SU-DHL-6 (cell line): ENCODE results near the gene VEGFA.

ENCODE experiments used
- H2AFZ ChIP-seq: fragments of 200-600 bp; sonication (generic); 2 replicates; pipeline ENCODE4 v1.6.1; 2014; ENCODE audit warnings: low read depth, mild to moderate bottlenecking, moderate library complexity, mixed read lengths, antibody characterized with exemption, low read length; ENCODE audit not compliant: severe bottlenecking
- H3F3A ChIP-seq: fragments of 200-600 bp; shearing (Covaris generic); 2 replicates; pipeline ENCODE4 v1.6.0; 2016; ENCODE audit warnings: antibody characterized with exemption, mild to moderate bottlenecking; ENCODE audit not compliant: insufficient read depth
- H3K27ac ChIP-seq: fragments of 200-600 bp; sonication (generic); 2 replicates; pipeline ENCODE4 v1.5.1; 2016; ENCODE audit warnings: low read depth, mild to moderate bottlenecking, low read length, moderate library complexity, mixed read lengths
- H3K27me3 ChIP-seq: fragments of 200-600 bp; sonication (generic), shearing (Covaris generic); 2 replicates; pipeline ENCODE4 v1.6.0; 2014; ENCODE audit warnings: mild to moderate bottlenecking, low read length
- H3K36me3 ChIP-seq: fragments of 200-600 bp; sonication (generic); 2 replicates; pipeline ENCODE4 v1.6.1; 2014; ENCODE audit warnings: mild to moderate bottlenecking, low read length, mixed read lengths
- H3K4me2 ChIP-seq: fragments of 300-600, 200-600 bp; shearing (Covaris generic), sonication (generic); 2 replicates; pipeline ENCODE4 v1.6.0; 2014; ENCODE audit warnings: low read length, low read depth, mild to moderate bottlenecking; ENCODE audit not compliant: poor library complexity, severe bottlenecking
- H3K4me3 ChIP-seq: fragments of 200-600 bp; sonication (generic); 2 replicates; pipeline ENCODE4 v1.5.1; 2014; ENCODE audit warnings: antibody characterized with exemption, low read length, mild to moderate bottlenecking, mixed read lengths; ENCODE audit not compliant: insufficient read depth, poor library complexity, severe bottlenecking
- H3K79me2 ChIP-seq: fragments of 200-600 bp; sonication (generic); 2 replicates; pipeline ENCODE4 v1.6.1; 2014; ENCODE audit warnings: mild to moderate bottlenecking, low read length, moderate library complexity; ENCODE audit not compliant: insufficient read depth
- H3K9ac ChIP-seq: fragments of 200-600 bp; sonication (generic); 2 replicates; pipeline ENCODE4 v1.7.0; 2014; ENCODE audit warnings: mild to moderate bottlenecking, low read length
- H3K9me2 ChIP-seq: fragments of 200-600 bp; sonication (generic); replicated peaks from 2 replicates; pipeline ENCODE4 v1.6.1; 2014; ENCODE audit warnings: low read length; ENCODE audit not compliant: insufficient read depth
- H3K9me3 ChIP-seq: fragments of 200-600 bp; sonication (generic); 2 replicates; pipeline ENCODE4 v1.6.1; 2014; ENCODE audit warnings: low read length, mixed read lengths; ENCODE audit not compliant: insufficient read depth
- H4K20me1 ChIP-seq: fragments of 200-600 bp; sonication (generic); 2 replicates; pipeline ENCODE4 v1.6.1; 2014; ENCODE audit warnings: low read depth, mild to moderate bottlenecking, antibody characterized with exemption, low read length, moderate library complexity, mixed read lengths
- CTCF ChIP-seq: fragments of 200-600 bp; sonication (generic); IDR thresholded peaks from one replicate; pipeline ENCODE4 v1.5.1; 2017; ENCODE audit warnings: antibody characterized with exemption, mild to moderate bottlenecking, low read length, moderate library complexity; ENCODE audit not compliant: insufficient read depth, poor library complexity, severe bottlenecking
- EZH2phosphoT487 ChIP-seq: fragments of 200-600 bp; sonication (generic), shearing (Covaris generic); conservative IDR thresholded peaks from 2 replicates; pipeline ENCODE4 v1.6.1; 2018; ENCODE audit warnings: mild to moderate bottlenecking, antibody characterized with exemption, low read length, moderate library complexity, mixed read lengths

Gene VEGFA

DNA sequence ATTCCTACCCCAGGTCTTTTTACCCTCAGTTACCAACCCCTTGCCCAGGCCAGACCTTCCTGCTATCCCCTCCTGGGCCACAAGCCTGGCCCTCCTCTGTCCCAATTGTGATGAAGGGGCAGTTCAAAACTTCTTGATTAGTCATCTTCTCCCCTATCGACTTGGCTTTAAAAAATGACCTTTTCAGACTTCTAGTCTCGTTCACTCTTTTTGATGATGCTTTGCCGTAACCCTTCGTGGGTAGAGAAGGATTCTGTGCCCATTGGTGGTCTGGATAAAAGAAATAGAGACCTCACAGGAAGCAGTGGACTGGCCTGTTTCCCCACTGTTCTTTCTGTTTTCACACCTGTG, 5.5 kb downstream of the VEGFA start:
- Histone ChIP-seq H3K4me2 (peak overlapping the region; percentile 77), H3K9me2 (no peaks in the 10 kb centered on the region), H3K27ac (no peak overlapping the region), H4K20me1 (no peaks in the 10 kb centered on the region), H3K27me3 (no peaks in the 10 kb centered on the region), H2AFZ (no peak overlapping the region), H3K79me2 (peaks cover 62% of the 10 kb centered on the region), H3K9ac (no peak overlapping the region), H3F3A (peaks cover 7% of the 10 kb centered on the region; the same call in 1 of the 2 replicates), H3K36me3 (peaks cover 8% of the 10 kb centered on the region; the same call in 1 of the 2 replicates), H3K9me3 (no peaks in the 10 kb centered on the region), H3K4me3 (no peak overlapping the region)
- TF ChIP-seq EZH2phosphoT487 (no peak), CTCF (no peak)

GRCh38 chr6:43776115-43776798, 6.2 kb downstream of the VEGFA start:
- Histone ChIP-seq H2AFZ (no peak overlapping the region), H3K79me2 (peaks cover 55% of the 10 kb centered on the region), H3K36me3 (peaks cover 8% of the 10 kb centered on the region; the same call in 1 of the 2 replicates), H3K4me2 (no peak overlapping the region), H3K27me3 (no peaks in the 10 kb centered on the region), H3K9ac (no peak overlapping the region), H3F3A (peaks cover 7% of the 10 kb centered on the region; the same call in 1 of the 2 replicates), H4K20me1 (no peaks in the 10 kb centered on the region), H3K4me3 (no peak overlapping the region), H3K9me3 (no peaks in the 10 kb centered on the region), H3K9me2 (no peaks in the 10 kb centered on the region), H3K27ac (no peak overlapping the region)
- TF ChIP-seq CTCF (no peak), EZH2phosphoT487 (no peak)

- Histone ChIP-seq H3K9me2 (no peaks in the 10 kb centered on the region), H3K4me3 (no peak overlapping the region), H2AFZ (no peak overlapping the region), H3F3A (peaks cover 5% of the 10 kb centered on the region; the same call in 1 of the 2 replicates), H4K20me1 (no peaks in the 10 kb centered on the region), H3K36me3 (peaks cover 8% of the 10 kb centered on the region; the same call in 1 of the 2 replicates), H3K79me2 (peaks cover 49% of the 10 kb centered on the region), H3K4me2 (no peak overlapping the region), H3K27me3 (no peaks in the 10 kb centered on the region), H3K27ac (no peak overlapping the region), H3K9ac (no peak overlapping the region), H3K9me3 (no peaks in the 10 kb centered on the region)
- TF ChIP-seq CTCF (no peak), EZH2phosphoT487 (no peak)
These were observed 7.1 kb downstream of the VEGFA start for GRCh38 chr6:43776799-43777776.
